Endothelial cell (in vitro differentiated cells): ENCODE data around the gene KIF27. TPM values are rescaled to one million over a fixed set of nuclear protein-coding genes. Genes with fewer than 3 reads are reported as not detected.
A peak's percentile ranks its signal among the peaks of the same experiment; 100 is the strongest.
"Not testable (repeated sequence)": the region's sequence is repeated elsewhere in the genome, so short reads cannot be mapped to it uniquely, and the experiment has no call there.

Experiments used
- DNase-seq: peaks from one replicate; pipeline ENCODE4 v3.0.0; 2021; ENCODE audit warnings: low spot score
- H3K27ac Mint-ChIP-seq: one replicate; pipeline ENCODE4 v1.8.0; 2021; ENCODE audit warnings: mixed read lengths, inconsistent platforms; ENCODE audit not compliant: unreplicated experiment
- H3K27me3 Mint-ChIP-seq: one replicate; pipeline ENCODE4 v1.8.0; 2021; ENCODE audit warnings: mild to moderate bottlenecking, moderate library complexity, mixed read lengths, inconsistent platforms; ENCODE audit not compliant: unreplicated experiment
- H3K36me3 Mint-ChIP-seq: one replicate; pipeline ENCODE4 v1.8.0; 2021; ENCODE audit warnings: mild to moderate bottlenecking, low read depth, mixed read lengths, inconsistent platforms; ENCODE audit not compliant: unreplicated experiment
- H3K4me1 Mint-ChIP-seq: one replicate; pipeline ENCODE4 v1.8.0; 2021; ENCODE audit warnings: mild to moderate bottlenecking, mixed read lengths, inconsistent platforms; ENCODE audit not compliant: unreplicated experiment
- H3K4me3 Mint-ChIP-seq: one replicate; pipeline ENCODE4 v1.8.0; 2021; ENCODE audit warnings: mild to moderate bottlenecking, mixed read lengths, inconsistent platforms; ENCODE audit not compliant: unreplicated experiment
- H3K9me3 Mint-ChIP-seq: one replicate; pipeline ENCODE4 v1.8.0; 2021; ENCODE audit warnings: mixed read lengths, inconsistent platforms; ENCODE audit not compliant: unreplicated experiment
- CTCF ChIP-seq: fragments of 200-600 bp; sonication (generic); IDR thresholded peaks from one replicate; pipeline ENCODE4 v1.5.0; 2021; ENCODE audit warnings: antibody characterized with exemption; ENCODE audit not compliant: unreplicated experiment
- total RNA-seq: library from RNA; stranded (reverse); fragmentation: NEBNext Ultra II Directional; extraction: Animal tissue kit (Norgen Biotek cat#: 25700); gene quantifications from one replicate; pipeline ENCODE4 v1.2.1, GENCODE V29; 2021; ENCODE audit not compliant: unreplicated experiment

KIF27 gene
- total RNA-seq, 1 donor from 2014 or later = 6.5 TPM

GRCh38 chr9:83959061-83959460 lies 37.8 kb upstream of the KIF27 start:
- TF ChIP-seq CTCF = no peak
- DNase-seq = no peak
- no peak overlapping the region for H3K27ac Mint-ChIP-seq

GRCh38 chr9:83957248-83957513 lies 35.9 kb upstream of the KIF27 start:
- Mint-ChIP-seq H3K27ac (no peak overlapping the region), H3K4me3 (peak overlapping the region; percentile 88), H3K27me3 (peaks cover 8% of the 10 kb centered on the region), H3K36me3 (no peaks in the 10 kb centered on the region), H3K4me1 (peaks cover 11% of the 10 kb centered on the region), H3K9me3 (no peaks in the 10 kb centered on the region)
- TF ChIP-seq CTCF = no peak
- no peak for DNase-seq

More at GRCh38 chr9:83959061-83959460, 37.8 kb upstream of the KIF27 start:
- Mint-ChIP-seq H3K4me1 (peaks cover 11% of the 10 kb centered on the region), H3K9me3 (no peaks in the 10 kb centered on the region), H3K27me3 (peaks cover 8% of the 10 kb centered on the region), H3K36me3 (no peaks in the 10 kb centered on the region), H3K4me3 (no peak overlapping the region)

- Mint-ChIP-seq H3K4me3 (peak overlapping the region; percentile 88), H3K27ac (peak overlapping the region; percentile 32)
- DNase-seq = peak; percentile 60
Observed at GRCh38 chr9:83956436-83957247, 35.4 kb upstream of the KIF27 start.

GRCh38 chr9:83956086-83956435 lies 34.8 kb upstream of the KIF27 start:
- DNase-seq = peak; percentile 18
- Mint-ChIP-seq H3K4me1 (peaks cover 11% of the 10 kb centered on the region), H3K36me3 (no peaks in the 10 kb centered on the region), H3K4me3 (peak overlapping the region; percentile 88), H3K9me3 (no peaks in the 10 kb centered on the region), H3K27me3 (peaks cover 8% of the 10 kb centered on the region), H3K27ac (peak overlapping the region; percentile 32)
- TF ChIP-seq CTCF = no peak

More at GRCh38 chr9:83956436-83957247, 35.4 kb upstream of the KIF27 start:
- no peak for TF ChIP-seq CTCF
- Mint-ChIP-seq H3K27me3 (peaks cover 8% of the 10 kb centered on the region), H3K4me1 (peaks cover 11% of the 10 kb centered on the region), H3K36me3 (no peaks in the 10 kb centered on the region), H3K9me3 (no peaks in the 10 kb centered on the region)

- not testable (repeated sequence) for H3K9me3 Mint-ChIP-seq, H3K27ac Mint-ChIP-seq, DNase-seq, H3K4me3 Mint-ChIP-seq, H3K27me3 Mint-ChIP-seq, H3K4me1 Mint-ChIP-seq
- peaks cover 17% of the 10 kb centered on the region for H3K36me3 Mint-ChIP-seq
Observed at GRCh38 chr9:83948096-83948495, 26.9 kb upstream of the KIF27 start.
